ENCODE measurements around the gene EHMT1.

DNA sequence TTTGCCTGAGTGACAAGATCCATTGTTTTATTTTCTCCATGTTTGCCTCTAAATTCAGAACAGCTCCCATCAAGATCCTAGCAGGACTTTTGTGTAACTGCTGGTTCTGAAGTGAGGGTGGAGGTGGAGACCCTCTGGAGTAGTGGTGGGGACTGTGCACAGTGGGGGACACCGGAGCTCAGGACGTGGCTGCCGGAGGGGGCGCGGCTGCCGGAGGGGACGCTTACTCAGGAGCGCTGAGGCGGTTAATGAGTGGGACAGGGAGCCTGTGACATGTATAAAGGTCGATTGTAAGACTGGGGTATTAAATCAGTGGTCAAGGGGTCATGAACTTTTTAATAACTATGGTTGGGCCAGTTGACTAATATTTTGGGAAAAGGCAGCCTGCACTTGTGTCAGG, 131.8 kb downstream of the EHMT1 start:
- TF ChIP-seq CTCF (IDR thresholded peaks at IDR 0.05): no peak
- TF ChIP-seq POLR2AphosphoS5 (IDR thresholded peaks at IDR 0.05; ENCODE audit: low read depth, low read length): no peak
- TF ChIP-seq, protein P1, sequence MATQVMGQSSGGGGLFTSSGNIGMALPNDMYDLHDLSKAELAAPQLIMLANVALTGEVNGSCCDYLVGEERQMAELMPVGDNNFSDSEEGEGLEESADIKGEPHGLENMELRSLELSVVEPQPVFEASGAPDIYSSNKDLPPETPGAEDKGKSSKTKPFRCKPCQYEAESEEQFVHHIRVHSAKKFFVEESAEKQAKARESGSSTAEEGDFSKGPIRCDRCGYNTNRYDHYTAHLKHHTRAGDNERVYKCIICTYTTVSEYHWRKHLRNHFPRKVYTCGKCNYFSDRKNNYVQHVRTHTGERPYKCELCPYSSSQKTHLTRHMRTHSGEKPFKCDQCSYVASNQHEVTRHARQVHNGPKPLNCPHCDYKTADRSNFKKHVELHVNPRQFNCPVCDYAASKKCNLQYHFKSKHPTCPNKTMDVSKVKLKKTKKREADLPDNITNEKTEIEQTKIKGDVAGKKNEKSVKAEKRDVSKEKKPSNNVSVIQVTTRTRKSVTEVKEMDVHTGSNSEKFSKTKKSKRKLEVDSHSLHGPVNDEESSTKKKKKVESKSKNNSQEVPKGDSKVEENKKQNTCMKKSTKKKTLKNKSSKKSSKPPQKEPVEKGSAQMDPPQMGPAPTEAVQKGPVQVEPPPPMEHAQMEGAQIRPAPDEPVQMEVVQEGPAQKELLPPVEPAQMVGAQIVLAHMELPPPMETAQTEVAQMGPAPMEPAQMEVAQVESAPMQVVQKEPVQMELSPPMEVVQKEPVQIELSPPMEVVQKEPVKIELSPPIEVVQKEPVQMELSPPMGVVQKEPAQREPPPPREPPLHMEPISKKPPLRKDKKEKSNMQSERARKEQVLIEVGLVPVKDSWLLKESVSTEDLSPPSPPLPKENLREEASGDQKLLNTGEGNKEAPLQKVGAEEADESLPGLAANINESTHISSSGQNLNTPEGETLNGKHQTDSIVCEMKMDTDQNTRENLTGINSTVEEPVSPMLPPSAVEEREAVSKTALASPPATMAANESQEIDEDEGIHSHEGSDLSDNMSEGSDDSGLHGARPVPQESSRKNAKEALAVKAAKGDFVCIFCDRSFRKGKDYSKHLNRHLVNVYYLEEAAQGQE (IDR thresholded peaks at IDR 0.05; ENCODE audit: insufficient read depth in 1 of 2, low read depth in 2 of 2, low read length in 1 of 2): no peak

All from Panc1 (cell line).